ENCODE measurements around the gene FKBP3. TPM values are rescaled to one million over a fixed set of nuclear protein-coding genes. Genes with fewer than 3 reads are reported as not detected.

Gene FKBP3
- total and polyA plus RNA-seq, 2 of the 13 experiments (the other 11 are each of a cell fraction or from before 2014, with no cell fraction given): 57.0 to 87.6 TPM

- TF ChIP-seq E2F5 (CRISPR knock-in tag; conservative IDR thresholded peaks at IDR 0.05) (peak; percentile 91), ZNF749 (CRISPR knock-in tag; IDR thresholded peaks at IDR 0.05; ENCODE audit: borderline replicate concordance) (no peak), ZNF598 (CRISPR knock-in tag; IDR thresholded peaks at IDR 0.05; ENCODE audit: borderline replicate concordance) (peak; percentile 78; the same call in 1 of the 2 replicates), ZNF530 (CRISPR knock-in tag; IDR thresholded peaks at IDR 0.05; ENCODE audit: low read depth) (no peak), JDP2 (CRISPR knock-in tag; IDR thresholded peaks at IDR 0.05; ENCODE audit: borderline replicate concordance) (no peak), SMAD1 (CRISPR knock-in tag; IDR thresholded peaks at IDR 0.05; ENCODE audit: borderline replicate concordance, low read depth) (peak; percentile 91; the same call in 1 of the 2 replicates), MYPOP (CRISPR knock-in tag; IDR thresholded peaks at IDR 0.05) (peak; percentile 66; the same call in 1 of the 2 replicates), JUN (CRISPR knock-in tag; IDR thresholded peaks at IDR 0.05) (no peak), ZBTB46 (CRISPR knock-in tag; IDR thresholded peaks at IDR 0.05; ENCODE audit: borderline replicate concordance) (no peak), HNRNPUL1 (IDR thresholded peaks at IDR 0.05; ENCODE audit: low read depth, low read length) (no peak), ZBTB21 (CRISPR knock-in tag; IDR thresholded peaks at IDR 0.05) (no peak; the same call in 1 of the 2 replicates), RFX1 (IDR thresholded peaks at IDR 0.05) (no peak), ZNF251 (CRISPR knock-in tag; IDR thresholded peaks at IDR 0.05) (no peak), ZBTB7B (CRISPR knock-in tag; IDR thresholded peaks at IDR 0.05) (no peak), SMC3 (IDR thresholded peaks at IDR 0.05; ENCODE audit: low read length) (no peak; the same call in 1 of the 2 replicates), ZBTB10 (CRISPR knock-in tag; IDR thresholded peaks at IDR 0.05; ENCODE audit: borderline replicate concordance) (no peak), UBTF (CRISPR knock-in tag; IDR thresholded peaks at IDR 0.05) (peak; percentile 72), ZBTB26 (CRISPR knock-in tag; IDR thresholded peaks at IDR 0.05; ENCODE audit: borderline replicate concordance) (no peak), KLF11 (CRISPR knock-in tag; IDR thresholded peaks at IDR 0.05) (no peak)
These were observed 1.5 kb upstream of the FKBP3 start, which contains the start of gene FANCM (continued) for GRCh38 chr14:45135659-45136395.
